Midbrain (tissue), 1 donor: ENCODE measurements around the gene NMUR1.

Source experiments
- DNase-seq: peaks from one replicate; lab custom pipeline; 2025; lab: John Stamatoyannopoulos, UW

NMUR1 gene

GRCh38 chr2:231483398-231484329 lies 46.6 kb downstream of the NMUR1 start:
- no peak for DNase-seq

GRCh38 chr2:231482806-231483391 lies 47.3 kb downstream of the NMUR1 start:
- DNase-seq, result peak; percentile 65

GRCh38 chr2:231480781-231481180 lies 49.5 kb downstream of the NMUR1 start:
- DNase-seq, result no peak

- no peak for DNase-seq
Observed at GRCh38 chr2:231479455-231479854, 50.8 kb downstream of the NMUR1 start.

GRCh38 chr2:231476920-231477319 lies 53.3 kb downstream of the NMUR1 start:
- DNase-seq, result no peak

DNA sequence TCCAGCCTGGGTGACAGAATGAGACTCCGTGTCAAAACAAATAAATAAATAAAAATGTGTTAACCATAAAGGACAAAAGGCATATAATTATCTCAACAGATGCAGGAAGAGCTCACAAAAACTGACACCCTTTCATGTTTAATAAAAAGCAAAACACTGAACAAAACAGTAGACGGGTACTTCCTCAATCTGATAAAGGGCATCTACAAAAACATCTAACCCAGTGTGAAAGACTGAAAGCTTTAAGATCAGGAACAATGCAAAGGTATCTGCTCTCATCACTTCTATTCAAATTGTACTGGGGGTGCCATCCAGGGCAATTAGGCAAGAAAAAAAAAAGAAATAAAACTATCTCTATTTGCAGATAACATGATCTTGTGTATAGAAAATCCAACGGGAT lies 54.3 kb downstream of the NMUR1 start:
- DNase-seq, result no peak
